CD4-positive, alpha-beta T cell treated with Interleukin-12 subunit alpha and Interleukin-12 subunit beta, for 1 hour (primary cell): ENCODE results near the gene PTGFR.

Experiments
- DNase-seq: peaks from one replicate; pipeline ENCODE4 v3.0.0-alpha.2; 2020

PTGFR gene

GRCh38 chr1:78522136-78522535 is 31.4 kb downstream of the PTGFR start:
- DNase-seq: no peak

DNA sequence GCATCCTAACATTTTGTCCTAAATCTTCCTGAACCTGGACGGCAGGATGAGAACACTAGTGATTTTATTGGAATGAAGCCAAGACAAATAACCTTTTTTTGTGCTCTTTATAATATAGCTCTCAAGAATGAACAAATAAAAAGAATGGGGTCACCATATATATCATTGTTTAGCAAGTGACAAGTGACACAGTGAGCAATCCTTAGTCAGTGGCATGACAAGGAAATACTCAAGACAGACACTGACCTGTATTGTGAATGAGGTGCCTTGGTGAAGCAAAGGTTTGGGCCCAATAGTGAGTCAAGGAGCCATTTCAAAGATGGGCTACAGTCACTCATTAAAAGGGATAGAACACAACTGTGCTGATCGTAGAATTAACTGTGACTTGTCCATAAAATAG is 35.7 kb downstream of the PTGFR start:
- DNase-seq: no peak

DNA sequence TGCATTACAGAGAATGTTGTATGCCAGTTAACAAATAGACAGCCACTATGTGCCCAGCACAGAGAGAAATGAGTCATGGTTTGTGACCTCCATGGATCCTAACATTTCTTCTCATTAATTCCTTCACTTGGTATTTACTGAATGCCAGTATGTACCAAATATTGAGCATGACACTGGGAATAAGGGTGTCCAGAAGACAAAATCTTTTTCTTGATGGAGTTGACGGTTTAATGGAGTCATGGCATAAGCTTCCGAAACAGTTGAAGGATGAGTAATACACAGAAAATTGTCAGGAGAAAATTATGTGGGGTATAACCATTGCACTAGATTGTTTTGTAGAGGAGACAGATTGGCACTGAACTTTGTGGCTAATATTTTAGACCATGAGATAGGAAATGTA is 36.9 kb downstream of the PTGFR start:
- no peak for DNase-seq

- no peak for DNase-seq
Measured at GRCh38 chr1:78533527-78533926, 42.8 kb downstream of the PTGFR start.

- no peak for DNase-seq
Measured at GRCh38 chr1:78535286-78535685, 44.5 kb downstream of the PTGFR start.

- no peak for DNase-seq
Measured at GRCh38 chr1:78536427-78536826, 45.7 kb downstream of the PTGFR start.

GRCh38 chr1:78540048-78540447 is 49.3 kb downstream of the PTGFR start:
- DNase-seq: no peak

DNA sequence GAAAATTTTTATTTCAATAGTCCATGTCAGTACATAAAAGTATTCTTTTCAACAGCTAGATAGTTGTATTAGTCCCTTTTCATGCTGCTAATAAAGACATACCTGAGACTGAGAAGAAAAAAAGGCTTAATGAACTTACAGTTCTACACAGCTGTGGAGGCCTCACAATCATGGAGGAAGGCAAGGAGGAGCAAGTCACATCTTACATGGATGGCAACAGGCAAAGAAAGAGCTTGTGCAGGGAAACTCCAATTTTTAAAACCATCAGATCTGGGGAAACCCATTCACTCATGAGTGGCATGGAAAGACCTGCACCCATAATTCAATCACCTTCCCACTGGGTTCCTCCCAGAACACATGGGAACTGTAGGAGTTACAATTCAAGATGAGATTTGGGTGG is 50.7 kb downstream of the PTGFR start:
- DNase-seq: no peak

- no peak for DNase-seq
Measured at GRCh38 chr1:78543941-78544643, 53.3 kb downstream of the PTGFR start.

DNA sequence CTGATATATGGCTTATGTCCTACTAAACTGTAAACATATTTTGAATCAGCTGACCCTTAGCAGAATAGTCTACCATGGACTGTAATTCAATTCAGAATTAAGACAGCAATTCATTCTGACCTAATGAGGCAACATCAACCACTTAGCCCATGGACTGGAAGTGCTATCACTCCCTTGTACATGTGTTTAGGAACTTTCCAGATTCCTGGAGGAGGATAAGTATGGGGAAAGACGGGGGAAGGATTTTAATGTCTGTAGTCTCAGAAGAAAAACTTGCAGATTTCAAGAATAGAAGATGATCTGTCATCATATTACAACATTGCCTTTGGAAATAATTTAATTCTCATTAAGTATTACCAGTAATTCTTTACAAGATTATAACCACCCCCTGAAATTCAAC is 56.3 kb downstream of the PTGFR start:
- DNase-seq: no peak

DNA sequence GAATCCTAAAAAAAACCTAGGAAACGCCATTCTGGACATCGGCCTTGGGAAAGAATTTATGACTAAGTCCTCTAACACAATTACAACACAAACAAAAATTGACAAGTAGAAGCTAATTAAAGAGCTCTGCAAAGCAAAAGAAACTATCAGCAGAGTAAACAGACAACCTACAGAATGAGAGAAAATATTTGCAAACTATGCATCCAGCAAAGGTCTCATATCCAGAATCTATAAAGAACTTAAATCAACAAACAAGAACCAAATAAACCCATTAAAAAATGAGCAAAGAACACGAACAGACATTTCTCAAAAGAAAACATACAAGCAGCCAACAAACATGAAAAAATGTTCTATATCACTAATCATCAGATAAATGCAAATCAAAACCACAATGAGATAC is 58.6 kb downstream of the PTGFR start:
- no peak for DNase-seq

DNA sequence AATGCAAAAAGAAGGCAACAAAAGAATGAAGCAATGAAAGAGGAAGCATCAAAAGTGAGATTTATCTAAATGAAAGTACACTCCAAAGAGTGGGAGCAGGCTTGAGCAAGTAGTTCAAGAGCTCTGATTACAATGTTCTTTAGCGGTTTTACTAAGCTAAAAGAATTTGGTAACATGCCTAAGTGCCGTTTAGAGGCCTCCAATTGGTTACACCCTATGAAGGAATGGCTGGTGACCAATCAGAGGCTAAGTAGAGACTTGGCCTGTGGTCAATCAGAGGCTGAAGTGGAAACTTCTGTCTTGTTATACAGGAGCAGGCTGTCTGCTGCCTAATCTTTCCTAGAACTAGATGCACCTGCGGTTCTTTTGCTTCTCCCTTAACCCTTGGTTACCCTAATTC is 59.1 kb downstream of the PTGFR start:
- no peak for DNase-seq

- no peak for DNase-seq
Measured at GRCh38 chr1:78553859-78554258, 63.1 kb downstream of the PTGFR start.

DNA sequence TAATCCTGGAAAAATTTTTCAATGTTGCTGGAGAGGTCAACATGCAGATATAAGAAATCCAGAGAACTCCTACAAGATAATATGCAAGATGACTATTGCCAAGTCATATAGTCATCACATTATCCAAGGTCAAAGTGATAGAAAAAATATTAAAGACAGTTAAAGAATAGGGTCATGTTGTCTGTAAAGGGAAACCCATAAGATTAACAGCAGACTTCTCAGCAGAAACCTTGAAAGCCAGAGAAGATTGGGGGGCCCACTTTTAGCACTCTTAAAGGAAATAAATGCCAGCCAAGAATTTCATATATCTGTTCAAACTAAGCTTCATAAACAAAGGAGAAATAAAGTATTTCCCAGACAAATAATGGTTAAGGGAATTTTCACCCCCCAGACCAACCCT is 64.1 kb downstream of the PTGFR start:
- DNase-seq: no peak

DNA sequence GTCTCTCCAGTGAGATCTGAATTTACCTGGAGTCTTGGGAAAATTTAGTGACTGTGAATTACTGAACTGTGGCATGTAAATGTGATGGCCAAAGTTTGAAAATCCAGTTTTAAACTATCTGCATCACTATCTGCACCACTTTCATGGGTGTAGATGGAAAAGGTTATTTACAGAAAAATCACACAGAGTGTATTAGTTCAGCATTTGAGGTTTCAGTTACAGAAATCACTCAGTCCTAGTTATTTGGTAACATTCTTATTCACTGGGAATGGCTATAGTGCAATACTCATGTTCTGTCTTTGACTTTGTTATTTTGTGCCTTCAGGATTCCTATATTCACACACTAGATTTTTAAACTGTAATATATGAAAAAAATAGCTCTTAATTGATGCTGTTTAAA is 68.9 kb downstream of the PTGFR start:
- DNase-seq: no peak

DNA sequence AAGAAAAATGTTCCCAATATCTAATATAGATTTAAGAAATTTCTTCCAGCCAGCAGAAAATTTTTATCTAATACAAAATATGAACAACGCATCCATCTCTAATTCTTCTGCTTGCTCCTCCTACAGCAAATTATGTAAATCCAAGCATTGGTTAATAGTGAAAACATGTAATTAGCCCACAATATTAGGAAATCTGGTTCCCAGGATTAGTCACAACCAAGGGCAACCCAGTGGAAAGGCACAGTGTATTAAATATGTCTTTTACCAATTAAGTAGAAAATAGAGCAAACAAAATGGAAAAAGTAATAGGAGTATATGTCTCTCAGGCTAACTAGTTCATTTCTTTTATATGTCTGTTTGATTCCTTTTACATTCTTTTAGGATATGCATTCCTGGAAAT is 70.0 kb downstream of the PTGFR start:
- no peak for DNase-seq

DNA sequence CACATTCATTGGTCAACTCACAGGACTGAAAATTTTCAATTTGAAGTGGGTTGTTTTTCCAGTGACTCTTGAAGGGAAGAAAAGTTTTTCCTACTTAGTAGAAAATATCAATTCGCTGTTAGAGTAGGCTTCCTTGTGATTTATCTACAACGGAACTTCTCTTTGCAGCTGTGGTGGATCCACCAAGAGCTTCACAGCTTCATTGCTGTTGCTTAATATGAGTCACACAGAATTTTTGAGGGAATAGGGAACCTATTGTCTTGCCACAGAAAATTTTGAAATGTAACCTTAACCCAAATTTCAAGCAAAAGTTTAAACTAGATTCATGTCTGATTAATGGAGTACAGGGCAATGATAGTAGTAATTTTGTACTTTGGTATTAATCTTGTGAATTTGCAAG is 71.1 kb downstream of the PTGFR start:
- DNase-seq: no peak

GRCh38 chr1:78565393-78565792 is 74.6 kb downstream of the PTGFR start:
- DNase-seq: no peak

DNA sequence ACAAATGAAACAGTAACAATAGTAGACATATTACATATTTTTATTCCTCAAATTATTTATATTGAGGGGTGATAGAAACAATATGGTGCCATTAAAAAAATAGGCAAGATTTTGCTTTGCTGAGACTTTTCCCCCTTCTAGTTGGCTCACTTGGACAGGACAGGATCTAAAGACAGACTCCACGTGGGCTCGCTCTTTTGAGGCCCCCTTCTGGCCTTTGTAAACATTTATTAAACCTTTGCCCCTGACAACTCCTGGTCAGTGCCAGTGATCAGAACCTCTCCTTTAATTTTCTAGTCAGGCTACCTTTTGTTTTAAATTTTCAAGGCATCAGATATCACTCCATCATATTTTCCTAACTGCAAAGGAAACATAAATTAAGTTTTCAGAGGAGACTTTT is 79.8 kb downstream of the PTGFR start:
- DNase-seq: no peak

GRCh38 chr1:78577257-78578100 is 86.7 kb downstream of the PTGFR start:
- DNase-seq: no peak

GRCh38 chr1:78586572-78586971 is 95.8 kb downstream of the PTGFR start:
- DNase-seq: no peak

GRCh38 chr1:78587211-78587610 is 96.4 kb downstream of the PTGFR start:
- DNase-seq: no peak
